Peyer's patch (tissue), 4 donors: ENCODE measurements around the gene CHD9.
"Not testable (repeated sequence)": the region's sequence is repeated elsewhere in the genome, so short reads cannot be mapped to it uniquely, and the experiment has no call there.

Source experiments
- CTCF ChIP-seq, 6 experiments: fragments of 450-650 bp in 4 of 6; fragments of 200-600 bp in 2 of 6; sonication (generic) in 1 of 6; IDR thresholded peaks; one replicate each; pipeline ENCODE4 v1.5.1; 2017 to 2019; ENCODE audit warnings: antibody characterized with exemption in 6 of 6, mild to moderate bottlenecking in 3 of 6, moderate library complexity in 1 of 6
- POLR2A ChIP-seq, 2 donors: fragments of 450-650 bp; IDR thresholded peaks; one replicate each; pipeline ENCODE4 v1.5.1; 2017; ENCODE audit warnings: antibody characterized with exemption in 2 of 2, mild to moderate bottlenecking in 2 of 2, moderate library complexity in 2 of 2

GRCh38 chr16:53278498-53278897 lies 223.7 kb downstream of the CHD9 start:
- TF ChIP-seq CTCF, POLR2A (IDR thresholded peaks at IDR 0.05): not testable (repeated sequence)
